Measurements from ENCODE around the gene STIL. TPM values are rescaled to one million over a fixed set of nuclear protein-coding genes. Genes with fewer than 3 reads are reported as not detected.
A peak's percentile ranks its signal among the peaks of the same experiment; 100 is the strongest.
"Not testable (repeated sequence)": the region's sequence is repeated elsewhere in the genome, so short reads cannot be mapped to it uniquely, and the experiment has no call there.

STIL gene
- total RNA-seq, 3 donors from 2014 or later, result 7.3 to 9.2 (median 7.6) TPM

DNA sequence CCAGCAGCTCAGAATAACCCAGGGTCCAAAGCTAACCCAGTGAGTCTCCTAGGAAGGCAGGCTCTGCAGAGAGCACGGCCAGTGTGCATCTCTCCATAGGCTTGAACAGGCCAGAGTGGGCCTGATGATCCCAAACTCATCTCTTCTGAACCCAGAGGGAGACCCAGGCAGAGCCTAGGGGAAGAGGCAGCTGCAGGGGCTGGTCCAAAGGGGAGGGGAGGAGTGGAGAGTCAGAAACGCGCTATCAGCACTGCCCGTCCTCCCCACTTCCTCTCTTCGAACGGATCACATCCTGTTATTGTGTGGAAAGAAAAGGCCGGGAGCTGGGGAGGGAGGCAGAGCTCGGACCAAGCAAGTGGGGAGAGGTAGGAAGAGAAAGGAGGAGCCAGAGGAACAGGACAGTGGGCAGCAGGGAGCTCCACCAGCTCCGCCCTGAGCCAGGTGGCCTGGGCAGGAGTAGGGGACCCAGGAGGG is 102.1 kb downstream of the STIL start:
- no peaks in the 10 kb centered on the region for H3K9me3 Mint-ChIP-seq
- ATAC-seq (no peak), DNase-seq (no peak)
- peaks cover 16% of the 10 kb centered on the region for H3K27me3 Mint-ChIP-seq (ENCODE audit: low read depth)
- H3K4me1 Mint-ChIP-seq (ENCODE audit: low read depth), result no peaks in the 10 kb centered on the region
- H3K4me3 Mint-ChIP-seq, result no peak overlapping the region
- H3K36me3 Mint-ChIP-seq (ENCODE audit: insufficient read depth), result no peaks in the 10 kb centered on the region

DNA sequence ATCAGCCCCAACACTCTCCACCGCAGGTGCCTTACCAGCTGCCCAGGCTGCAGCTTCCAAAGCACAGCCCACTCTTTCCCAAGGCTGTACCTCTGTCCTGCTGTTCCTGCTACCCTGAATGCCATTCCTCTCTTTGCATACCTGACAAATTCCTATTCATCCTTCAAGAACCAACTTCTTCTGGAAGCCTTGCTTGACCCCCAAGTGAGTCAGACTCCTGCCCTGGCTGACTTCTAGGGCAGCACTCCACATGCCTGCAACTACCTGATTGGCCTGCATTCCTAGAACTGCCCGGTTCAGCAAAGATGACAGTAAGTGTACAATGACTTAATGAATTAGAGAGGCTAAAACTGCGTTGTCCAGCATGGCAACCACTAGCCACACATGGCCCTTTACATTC is 103.3 kb downstream of the STIL start:
- no peak for ATAC-seq
- no peaks in the 10 kb centered on the region for H3K4me1 Mint-ChIP-seq (ENCODE audit: low read depth)
- H3K36me3 Mint-ChIP-seq (ENCODE audit: insufficient read depth), result no peaks in the 10 kb centered on the region
- no peaks in the 10 kb centered on the region for H3K9me3 Mint-ChIP-seq
- H3K4me3 Mint-ChIP-seq, result no peak overlapping the region
- no peak for DNase-seq
- H3K27me3 Mint-ChIP-seq (ENCODE audit: low read depth), result peaks cover 22% of the 10 kb centered on the region

DNA sequence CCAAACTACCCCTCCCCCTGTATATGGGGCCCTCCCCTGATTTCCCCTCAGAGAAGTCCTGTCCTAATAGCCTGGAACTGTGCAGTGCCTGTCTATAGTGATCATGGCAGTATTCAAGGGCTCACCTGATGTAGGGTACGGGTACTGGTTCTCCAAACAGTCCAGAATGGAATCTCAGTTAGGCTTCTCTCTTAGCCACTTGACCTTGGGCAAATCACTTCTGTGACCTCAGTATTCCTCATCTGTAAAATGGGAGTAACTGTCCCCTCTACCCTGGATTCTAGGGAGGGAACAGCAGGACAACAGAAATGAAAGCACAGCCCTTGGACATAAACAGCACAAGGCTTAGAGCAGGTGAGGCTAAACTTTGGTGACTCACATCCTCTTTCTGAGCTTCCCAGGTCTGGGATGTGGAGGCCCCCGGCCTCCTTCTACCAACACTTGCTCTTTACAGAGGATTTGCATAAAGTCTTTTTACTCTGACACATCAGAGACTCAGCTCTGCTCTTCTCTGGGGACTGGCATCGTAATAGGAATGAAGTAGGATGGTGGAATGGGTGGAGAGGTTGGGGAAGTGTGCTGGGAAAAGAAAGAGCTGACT is 104.1 kb downstream of the STIL start:
- Mint-ChIP-seq H3K4me3 (no peak overlapping the region), H3K36me3 (ENCODE audit: insufficient read depth) (no peaks in the 10 kb centered on the region), H3K27me3 (ENCODE audit: low read depth) (peaks cover 24% of the 10 kb centered on the region), H3K9me3 (no peaks in the 10 kb centered on the region), H3K4me1 (ENCODE audit: low read depth) (no peaks in the 10 kb centered on the region)
- no peak for ATAC-seq
- DNase-seq, result no peak

DNA sequence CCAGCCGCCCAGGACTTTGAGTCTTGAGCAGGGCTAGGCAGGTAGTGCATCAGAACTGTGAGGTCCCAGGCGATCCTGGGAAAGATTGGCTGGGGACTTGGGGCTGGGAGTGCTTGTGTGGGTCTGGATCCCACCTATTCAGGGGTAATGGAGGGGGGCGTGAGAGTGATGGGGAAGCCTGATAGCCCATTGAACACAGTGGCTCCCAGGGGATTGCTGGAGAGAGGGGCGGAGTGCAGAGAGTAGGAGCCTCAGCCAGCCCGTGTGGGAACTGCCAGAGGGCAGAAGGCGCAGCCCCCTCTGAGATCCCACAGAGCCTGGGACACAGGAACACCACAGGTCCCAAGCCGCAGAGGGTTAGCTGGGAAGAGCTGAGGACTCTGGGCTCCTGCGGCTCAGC is 104.9 kb downstream of the STIL start:
- Mint-ChIP-seq H3K9me3 (no peaks in the 10 kb centered on the region), H3K4me1 (ENCODE audit: low read depth) (no peaks in the 10 kb centered on the region), H3K36me3 (ENCODE audit: insufficient read depth) (no peaks in the 10 kb centered on the region), H3K4me3 (no peak overlapping the region), H3K27me3 (ENCODE audit: low read depth) (peaks cover 31% of the 10 kb centered on the region)
- ATAC-seq, result no peak
- DNase-seq, result no peak

DNA sequence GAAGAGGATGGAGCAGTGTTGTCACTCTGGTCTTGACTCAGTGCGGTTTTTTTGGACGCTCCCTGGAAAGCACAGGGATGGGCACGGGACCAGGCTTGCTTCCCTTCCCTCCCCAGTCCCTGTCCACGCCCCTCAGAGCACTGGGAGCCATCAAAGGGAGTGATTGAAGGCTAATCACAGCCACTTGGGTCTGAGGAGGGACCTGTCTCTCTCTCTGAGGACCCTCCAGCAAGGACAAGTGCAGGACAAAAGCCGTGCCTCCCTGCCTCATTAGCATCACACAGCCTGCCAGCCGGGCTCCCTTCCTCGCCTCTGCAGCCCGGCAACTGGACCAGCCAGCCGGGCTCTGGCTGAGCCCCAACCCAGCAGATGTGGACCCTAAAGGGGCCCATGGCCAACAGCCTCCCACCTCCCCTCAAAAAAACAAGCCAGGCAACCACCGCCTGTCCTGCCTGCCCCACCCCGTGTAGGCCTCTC is 105.5 kb downstream of the STIL start:
- ATAC-seq, result no peak
- H3K27me3 Mint-ChIP-seq (ENCODE audit: low read depth), result peaks cover 36% of the 10 kb centered on the region
- DNase-seq, result no peak
- H3K4me1 Mint-ChIP-seq (ENCODE audit: low read depth), result no peaks in the 10 kb centered on the region
- H3K9me3 Mint-ChIP-seq, result no peaks in the 10 kb centered on the region
- H3K4me3 Mint-ChIP-seq, result no peak overlapping the region
- no peaks in the 10 kb centered on the region for H3K36me3 Mint-ChIP-seq (ENCODE audit: insufficient read depth)

DNA sequence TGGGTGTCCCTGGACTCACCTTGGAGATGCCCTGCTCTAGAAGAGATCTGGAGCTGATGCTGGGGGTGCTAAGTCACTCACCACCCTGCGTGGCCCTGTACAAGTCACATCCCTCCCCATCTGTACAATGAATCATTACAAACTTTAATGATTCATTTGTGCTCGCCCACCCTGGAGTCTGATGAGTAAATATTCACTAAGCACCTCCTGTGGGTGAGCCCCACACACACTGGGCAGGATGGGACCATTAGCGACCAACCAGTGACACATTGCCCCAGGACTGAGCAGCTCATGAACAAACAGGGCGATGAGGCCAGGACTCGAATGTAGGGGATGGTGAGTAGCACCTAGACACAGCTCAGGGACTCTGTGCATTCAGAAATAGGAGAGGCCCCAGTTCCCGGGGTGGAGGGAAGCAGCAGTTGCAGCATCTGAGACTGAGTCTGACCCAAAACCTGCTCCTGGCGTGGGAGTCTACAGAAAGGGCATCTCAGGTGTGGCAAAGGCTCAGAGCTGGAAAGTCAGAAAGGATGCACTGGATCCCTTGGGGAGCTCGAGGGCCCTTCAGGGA is 106.1 kb downstream of the STIL start:
- DNase-seq, result no peak
- peaks cover 36% of the 10 kb centered on the region for H3K27me3 Mint-ChIP-seq (ENCODE audit: low read depth)
- peak; percentile 79 to 91 for ATAC-seq

DNA sequence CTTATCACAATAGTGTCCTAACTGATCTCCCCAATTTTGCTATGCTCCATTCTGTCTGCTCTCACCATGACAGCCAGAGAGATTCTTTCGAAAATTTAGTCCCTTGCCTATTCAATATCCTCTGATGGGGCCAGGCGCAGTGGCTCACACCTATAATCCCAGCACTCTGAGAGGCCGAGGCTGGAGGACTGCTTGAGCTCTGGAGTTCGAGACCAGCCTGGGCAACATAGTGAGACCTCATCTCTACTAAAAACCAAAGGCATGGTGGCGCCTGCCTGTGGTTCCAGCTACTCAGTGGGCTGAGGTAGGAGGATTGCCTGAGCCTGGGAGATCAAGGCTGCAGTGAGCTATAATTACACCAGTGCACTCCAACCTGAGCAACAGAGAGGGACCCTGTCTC is 108.0 kb downstream of the STIL start:
- Mint-ChIP-seq H3K4me1 (ENCODE audit: low read depth) (no peaks in the 10 kb centered on the region), H3K4me3 (no peak overlapping the region), H3K27me3 (ENCODE audit: low read depth) (peaks cover 34% of the 10 kb centered on the region), H3K9me3 (no peaks in the 10 kb centered on the region), H3K36me3 (ENCODE audit: insufficient read depth) (no peaks in the 10 kb centered on the region)
- ATAC-seq (no peak), DNase-seq (no peak)

More for the DNA sequence above, 106.1 kb downstream of the STIL start:
- H3K36me3 Mint-ChIP-seq (ENCODE audit: insufficient read depth), result no peaks in the 10 kb centered on the region
- H3K4me1 Mint-ChIP-seq (ENCODE audit: low read depth), result no peaks in the 10 kb centered on the region
- no peak overlapping the region for H3K4me3 Mint-ChIP-seq
- H3K9me3 Mint-ChIP-seq, result no peaks in the 10 kb centered on the region

DNA sequence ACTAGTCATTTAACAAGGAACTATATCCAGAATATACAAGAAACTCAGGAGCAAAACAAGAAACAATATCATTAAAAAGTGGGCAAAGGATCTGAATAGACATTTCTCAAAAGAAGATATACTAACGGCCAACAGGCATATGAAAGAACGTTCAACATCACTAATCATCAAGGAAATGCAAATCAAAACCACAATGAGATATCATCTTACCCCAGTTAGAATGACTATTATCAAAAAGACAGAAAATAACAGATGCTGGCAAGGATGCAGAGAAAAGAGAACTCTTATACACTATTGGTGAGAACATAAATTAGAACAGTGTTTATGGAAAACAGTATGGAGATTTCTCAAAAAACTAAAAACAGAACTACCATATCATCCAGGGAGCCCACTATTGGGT is 110.4 kb downstream of the STIL start:
- H3K9me3 Mint-ChIP-seq; DNase-seq; H3K4me3 Mint-ChIP-seq; H3K36me3 Mint-ChIP-seq (ENCODE audit: insufficient read depth); ATAC-seq; H3K4me1 Mint-ChIP-seq (ENCODE audit: low read depth): not testable (repeated sequence)
- H3K27me3 Mint-ChIP-seq (ENCODE audit: low read depth), result peaks cover 45% of the 10 kb centered on the region

DNA sequence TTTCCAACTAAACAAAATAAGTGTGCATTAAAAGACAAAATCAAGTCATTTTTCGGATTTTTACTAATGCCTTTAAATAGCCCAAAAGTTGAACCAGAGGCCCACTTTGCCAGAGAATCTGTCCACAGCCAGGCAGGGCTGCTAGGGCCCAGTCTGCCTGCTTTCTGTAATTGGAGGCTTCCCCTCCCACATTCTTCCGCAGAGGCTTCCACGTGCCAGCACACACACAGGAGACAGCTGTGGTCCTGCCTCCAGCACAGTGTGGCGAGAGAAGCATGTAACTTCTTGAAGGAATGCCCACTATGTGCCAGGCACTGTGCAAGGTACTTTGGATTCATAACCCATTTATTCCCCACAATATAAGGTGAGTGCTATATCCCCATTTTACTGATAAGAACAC is 112.8 kb downstream of the STIL start:
- peaks cover 43% of the 10 kb centered on the region for H3K27me3 Mint-ChIP-seq (ENCODE audit: low read depth)
- no peaks in the 10 kb centered on the region for H3K36me3 Mint-ChIP-seq (ENCODE audit: insufficient read depth)
- DNase-seq, result no peak
- no peak for ATAC-seq
- H3K9me3 Mint-ChIP-seq, result no peaks in the 10 kb centered on the region
- no peaks in the 10 kb centered on the region for H3K4me1 Mint-ChIP-seq (ENCODE audit: low read depth)
- no peak overlapping the region for H3K4me3 Mint-ChIP-seq

Other genes starting within 250 kb of the STIL start
- gene CYP4Z1, start 246.9 kb downstream of the STIL start, total RNA-seq, result not detected
- gene CYP4A22, start 176.7 kb downstream of the STIL start, total RNA-seq, result not detected
- gene PDZK1IP1, start 124.1 kb downstream of the STIL start, total RNA-seq, result not detected
- gene TAL1, start 81.9 kb downstream of the STIL start, total RNA-seq, result under 1 TPM; 0.05 to 0.14 (median 0.11) TPM
- 100 to 1,000 TPM; 104 to 116 (median 107) TPM for gene CMPK1, start 19.6 kb upstream of the STIL start, total RNA-seq
- not detected for gene FOXE3, start 102.1 kb upstream of the STIL start, total RNA-seq
- gene FOXD2, start 123.9 kb upstream of the STIL start, total RNA-seq, result under 1 TPM in 2 of 3 donors, not detected in 1; 0.16 to 0.19 TPM

Measured in activated T-cell treated with anti-CD3 and anti-CD28 coated beads, Interleukin-2, amount 50 U/mL, for 4 hours (primary cell).